LNCAP (cell line): ENCODE data around the gene ASB16.

ENCODE experiments used
- CTCF ChIP-seq: fragments of 450-650 bp; IDR thresholded peaks from 2 replicates; pipeline ENCODE4 v1.5.1; 2017; ENCODE audit warnings: mild to moderate bottlenecking

The ASB16 gene

GRCh38 chr17:44205962-44206824 is 35.7 kb downstream of the ASB16 start:
- TF ChIP-seq CTCF = no peak

DNA sequence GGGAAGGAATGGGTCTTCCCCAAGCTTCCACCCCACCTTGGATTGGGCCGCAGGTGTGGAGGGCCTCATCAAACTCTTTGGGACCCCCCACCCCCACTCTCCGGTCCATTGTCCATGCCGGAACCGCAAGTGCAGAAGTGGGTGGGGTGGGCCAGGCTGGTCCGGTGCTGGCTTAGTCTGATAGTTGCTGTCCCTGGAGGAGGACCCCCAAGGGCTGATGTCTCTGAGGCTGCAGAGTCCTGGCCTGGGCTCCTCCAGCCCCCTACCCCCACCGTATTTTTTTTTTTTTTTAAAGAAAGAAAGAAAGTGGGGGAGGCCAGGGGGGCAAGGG is 36.3 kb downstream of the ASB16 start:
- no peak for TF ChIP-seq CTCF

- no peak for TF ChIP-seq CTCF
Observed at GRCh38 chr17:44207319-44207718, 36.8 kb downstream of the ASB16 start.

- no peak for TF ChIP-seq CTCF
Observed at GRCh38 chr17:44207743-44208142, 37.2 kb downstream of the ASB16 start.

- no peak for TF ChIP-seq CTCF
Observed at GRCh38 chr17:44209786-44210341, 39.4 kb downstream of the ASB16 start.

DNA sequence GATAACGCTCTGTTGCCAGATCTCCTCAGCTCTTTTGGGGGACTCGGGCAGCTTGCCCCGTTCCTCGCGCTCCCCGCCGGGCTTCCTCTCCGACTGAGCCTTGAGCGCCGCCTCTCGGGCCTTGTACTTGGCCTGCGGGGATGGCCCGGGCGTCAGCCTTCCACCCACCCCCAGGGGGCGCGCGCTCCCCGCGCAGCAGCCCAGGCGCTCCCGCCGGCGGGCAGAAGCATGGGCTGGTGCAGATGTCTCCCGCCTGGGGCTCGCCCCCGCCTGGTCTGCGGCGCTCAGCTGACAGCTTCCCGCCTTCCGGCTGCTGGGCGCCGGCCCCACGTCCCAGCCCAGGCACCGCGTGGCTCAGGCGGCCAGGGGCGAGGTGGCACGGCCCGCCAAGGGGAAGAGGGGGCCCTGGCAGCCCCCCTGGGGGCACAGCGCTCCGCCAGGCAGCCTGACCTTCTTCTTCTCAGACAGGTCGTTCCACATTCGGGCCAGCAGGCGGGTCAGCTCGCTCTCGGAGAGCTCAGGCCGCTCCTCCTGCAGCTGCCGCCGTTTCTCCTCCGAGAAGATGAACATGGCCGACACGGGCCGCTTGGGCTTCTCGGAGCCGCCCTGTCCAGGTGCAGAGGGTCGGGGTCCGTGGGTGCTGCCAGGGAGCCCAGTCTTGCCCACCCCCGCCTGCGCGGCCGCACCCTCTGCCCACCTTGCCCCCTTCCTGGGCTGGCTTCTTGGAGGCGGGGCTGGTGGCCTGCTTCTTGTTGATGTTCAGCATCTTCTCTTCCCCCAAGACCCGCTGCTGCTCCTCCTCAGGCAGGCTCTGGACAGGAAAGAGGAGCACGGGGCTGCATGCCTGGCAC is 40.1 kb downstream of the ASB16 start:
- no peak; the same call in 1 of the 2 replicates for TF ChIP-seq CTCF
